Measurements from ENCODE around the gene EIF3M. TPM values are rescaled to one million over a fixed set of nuclear protein-coding genes. Genes with fewer than 3 reads are reported as not detected.

EIF3M gene
- total and polyA plus RNA-seq, 4 donors = 115 to 223 (median 142) TPM

GRCh38 chr11:32563600-32563959 is 20.1 kb upstream of the EIF3M start:
- H3K27me3 ChIP-seq (ENCODE audit: control insufficient read depth in 4 of 4, insufficient read depth in 4 of 4, low read length in 3 of 4) = peaks cover 0 to 4% (median 0%) of the 10 kb centered on the region in 4 donors
- H3K36me3 ChIP-seq (ENCODE audit: control insufficient read depth in 4 of 4, insufficient read depth in 3 of 4, low read depth in 1 of 4, low read length in 3 of 4) = no peaks in the 10 kb centered on the region
- H3K9ac ChIP-seq (ENCODE audit: low read depth in 1 of 2, low read length in 2 of 2) = no peak overlapping the region
- TF ChIP-seq RXRA (IDR thresholded peaks at IDR 0.05) (no peak), ATF3 (IDR thresholded peaks at IDR 0.05) (no peak), TAF1 (conservative IDR thresholded peaks at IDR 0.05) (no peak), CTCF (IDR thresholded peaks at IDR 0.05; ENCODE audit: low read depth, low read length, missing input control) (no peak), RAD21 (IDR thresholded peaks at IDR 0.05) (no peak), FOXA1 (IDR thresholded peaks at IDR 0.05) (no peak), MAX (IDR thresholded peaks at IDR 0.05) (no peak), HNF4G (IDR thresholded peaks at IDR 0.05) (no peak), FOXA2 (IDR thresholded peaks at IDR 0.05) (no peak), GABPA (IDR thresholded peaks at IDR 0.05 in 1 of 2, conservative IDR thresholded peaks at IDR 0.05 in 1 of 2) (no peak), REST (IDR thresholded peaks at IDR 0.05) (no peak), JUND (IDR thresholded peaks at IDR 0.05) (no peak)
- no peak overlapping the region for H3K4me3 ChIP-seq (ENCODE audit: low read depth in 1 of 3, low read length in 3 of 3)
- no peaks in the 10 kb centered on the region for H3K9me3 ChIP-seq (ENCODE audit: control insufficient read depth in 4 of 4, low read length in 3 of 4)
- 70% methylated on average over 3 of the region's 3 CpGs for WGBS
- no peaks in the 10 kb centered on the region for H3K4me1 ChIP-seq (ENCODE audit: control insufficient read depth in 4 of 4, insufficient read depth in 4 of 4, low read length in 3 of 4)
- DNase-seq (ENCODE audit: low spot score) = no peak
- H3K27ac ChIP-seq (ENCODE audit: low read depth in 1 of 2, low read length in 2 of 2) = no peak overlapping the region

- Histone ChIP-seq H3K9me3 (ENCODE audit: control insufficient read depth in 4 of 4, low read length in 3 of 4) (no peaks in the 10 kb centered on the region), H3K27me3 (ENCODE audit: control insufficient read depth in 4 of 4, insufficient read depth in 4 of 4, low read length in 3 of 4) (peaks cover 0 to 4% (median 0%) of the 10 kb centered on the region in 4 donors), H3K36me3 (ENCODE audit: control insufficient read depth in 4 of 4, insufficient read depth in 3 of 4, low read depth in 1 of 4, low read length in 3 of 4) (no peaks in the 10 kb centered on the region), H3K4me3 (ENCODE audit: low read depth in 1 of 3, low read length in 3 of 3) (no peak overlapping the region), H3K4me1 (ENCODE audit: control insufficient read depth in 4 of 4, insufficient read depth in 4 of 4, low read length in 3 of 4) (no peaks in the 10 kb centered on the region), H3K27ac (ENCODE audit: low read depth in 1 of 2, low read length in 2 of 2) (no peak overlapping the region), H3K9ac (ENCODE audit: low read depth in 1 of 2, low read length in 2 of 2) (no peak overlapping the region)
- WGBS = 88% methylated on average over 2 of the region's 2 CpGs
- no peak for TF ChIP-seq TAF1 (conservative IDR thresholded peaks at IDR 0.05)
- no peak for TF ChIP-seq FOXA1 (IDR thresholded peaks at IDR 0.05)
- no peak for TF ChIP-seq GABPA (IDR thresholded peaks at IDR 0.05 in 1 of 2, conservative IDR thresholded peaks at IDR 0.05 in 1 of 2)
- TF ChIP-seq MAX (IDR thresholded peaks at IDR 0.05) = no peak
- TF ChIP-seq SP1 (IDR thresholded peaks at IDR 0.05) = no peak
- no peak for TF ChIP-seq CTCF (IDR thresholded peaks at IDR 0.05; ENCODE audit: low read depth, low read length, missing input control)
- no peak for DNase-seq (ENCODE audit: low spot score)
Observed at GRCh38 chr11:32566517-32566916, 17.1 kb upstream of the EIF3M start.

Data from liver (tissue), 9 donors.